ENCODE data around the gene RPRD1B.
"Not testable (repeated sequence)": the region's sequence is repeated elsewhere in the genome, so short reads cannot be mapped to it uniquely, and the experiment has no call there.

RPRD1B gene

DNA sequence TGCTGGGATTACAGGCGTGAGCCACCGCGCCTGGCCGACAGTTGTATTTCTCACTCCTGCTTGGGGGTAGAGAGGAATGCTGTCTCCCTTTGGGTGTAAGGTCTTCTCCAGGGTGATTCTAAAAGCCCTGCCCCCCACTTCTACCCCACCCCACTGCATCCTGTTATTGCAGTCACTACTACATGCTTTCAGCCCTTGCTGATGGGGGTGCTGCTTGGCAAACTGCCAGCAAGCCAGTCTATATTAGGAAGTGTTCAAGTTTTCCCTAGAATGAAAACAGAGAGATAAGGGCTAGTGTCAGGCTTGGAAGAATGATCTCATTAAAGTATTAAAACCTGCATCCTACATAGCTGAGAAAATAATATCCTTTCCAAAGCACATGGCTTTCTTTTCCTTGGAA, 31.6 kb upstream of the RPRD1B start:
- no peak overlapping the region for H3K4me3 ChIP-seq (ENCODE audit: low read depth, low read length)
- TF ChIP-seq, protein P1, sequence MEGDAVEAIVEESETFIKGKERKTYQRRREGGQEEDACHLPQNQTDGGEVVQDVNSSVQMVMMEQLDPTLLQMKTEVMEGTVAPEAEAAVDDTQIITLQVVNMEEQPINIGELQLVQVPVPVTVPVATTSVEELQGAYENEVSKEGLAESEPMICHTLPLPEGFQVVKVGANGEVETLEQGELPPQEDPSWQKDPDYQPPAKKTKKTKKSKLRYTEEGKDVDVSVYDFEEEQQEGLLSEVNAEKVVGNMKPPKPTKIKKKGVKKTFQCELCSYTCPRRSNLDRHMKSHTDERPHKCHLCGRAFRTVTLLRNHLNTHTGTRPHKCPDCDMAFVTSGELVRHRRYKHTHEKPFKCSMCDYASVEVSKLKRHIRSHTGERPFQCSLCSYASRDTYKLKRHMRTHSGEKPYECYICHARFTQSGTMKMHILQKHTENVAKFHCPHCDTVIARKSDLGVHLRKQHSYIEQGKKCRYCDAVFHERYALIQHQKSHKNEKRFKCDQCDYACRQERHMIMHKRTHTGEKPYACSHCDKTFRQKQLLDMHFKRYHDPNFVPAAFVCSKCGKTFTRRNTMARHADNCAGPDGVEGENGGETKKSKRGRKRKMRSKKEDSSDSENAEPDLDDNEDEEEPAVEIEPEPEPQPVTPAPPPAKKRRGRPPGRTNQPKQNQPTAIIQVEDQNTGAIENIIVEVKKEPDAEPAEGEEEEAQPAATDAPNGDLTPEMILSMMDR (IDR thresholded peaks at IDR 0.05; ENCODE audit: low read depth, low read length) = no peak
- DNase-seq (ENCODE audit: low read depth, low spot score) = no peak
- in situ Hi-C loops (cut with HindIII; ENCODE audit: low sequenced_read_pairs) = no loop called here

DNA sequence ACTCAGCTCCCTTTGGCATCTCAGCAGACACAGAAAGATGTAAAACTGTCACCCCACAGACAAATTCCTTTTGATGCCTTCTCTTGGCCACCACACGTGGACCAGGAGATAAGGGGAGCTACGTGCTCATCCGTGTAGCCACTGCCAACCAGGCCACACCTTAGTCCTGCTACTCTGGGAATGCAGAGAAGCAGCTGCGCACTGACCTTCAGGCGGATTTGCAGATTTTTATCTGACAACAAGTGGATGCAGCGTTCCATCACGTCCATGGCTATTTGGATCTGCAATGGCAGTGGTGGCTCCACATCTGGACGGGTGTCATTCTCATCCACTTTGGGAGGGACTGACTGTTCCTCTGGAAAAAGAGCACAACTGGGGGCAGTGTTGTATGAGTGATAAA, 31.1 kb upstream of the RPRD1B start:
- no peak overlapping the region for H3K4me3 ChIP-seq (ENCODE audit: low read depth, low read length)
- DNase-seq (ENCODE audit: low read depth, low spot score) = no peak
- in situ Hi-C loops (cut with HindIII; ENCODE audit: low sequenced_read_pairs) = no loop called here
- TF ChIP-seq, protein P1 (IDR thresholded peaks at IDR 0.05; ENCODE audit: low read depth, low read length) = no peak

DNA sequence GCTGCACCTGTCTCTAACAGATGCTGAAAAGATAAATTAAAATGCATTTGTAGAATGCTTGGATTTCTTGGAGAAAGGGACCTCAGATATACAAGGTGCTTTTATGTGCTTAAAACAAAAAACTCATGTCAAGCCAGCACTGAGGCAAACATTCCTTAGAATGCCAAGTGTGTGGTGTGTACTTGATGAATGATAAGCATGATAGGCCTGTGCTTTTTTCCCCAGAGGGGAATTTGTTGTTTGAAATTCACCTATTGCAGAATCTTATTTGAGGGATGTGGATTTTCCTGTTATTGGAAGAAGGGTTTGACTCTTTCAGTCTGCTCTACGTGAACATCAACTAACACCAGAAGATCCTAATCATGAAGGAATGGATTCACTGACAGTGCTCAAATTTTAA, 29.1 kb upstream of the RPRD1B start:
- TF ChIP-seq, protein P1 (IDR thresholded peaks at IDR 0.05; ENCODE audit: low read depth, low read length) = no peak

DNA sequence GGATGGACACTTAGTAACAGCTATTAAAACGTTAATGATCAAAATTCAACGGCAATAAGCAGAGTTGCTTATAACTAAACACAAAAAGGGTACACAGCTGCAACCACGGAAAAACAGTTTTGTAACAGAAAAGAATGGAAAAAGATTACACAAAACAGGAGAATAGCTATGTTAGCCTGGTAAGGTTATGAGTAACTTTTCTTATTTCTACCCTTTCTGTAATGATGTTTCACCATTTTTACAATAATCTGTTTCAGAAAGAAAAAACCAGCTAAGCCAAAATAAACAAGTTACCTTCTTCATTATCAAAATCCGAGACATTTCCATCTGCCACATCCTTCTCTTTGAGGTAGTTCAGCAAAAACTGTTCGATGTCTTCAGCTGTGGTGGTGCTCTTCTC, 27.6 kb upstream of the RPRD1B start:
- DNase-seq (ENCODE audit: low read depth, low spot score) = no peak
- H3K4me3 ChIP-seq (ENCODE audit: low read depth, low read length) = no peak overlapping the region
- in situ Hi-C loops (cut with HindIII; ENCODE audit: low sequenced_read_pairs) = no loop called here
- TF ChIP-seq, protein P1 (IDR thresholded peaks at IDR 0.05; ENCODE audit: low read depth, low read length) = no peak

More for the DNA sequence above, 29.1 kb upstream of the RPRD1B start:
- no peak overlapping the region for H3K4me3 ChIP-seq (ENCODE audit: low read depth, low read length)
- DNase-seq (ENCODE audit: low read depth, low spot score) = no peak
- in situ Hi-C loops (cut with HindIII; ENCODE audit: low sequenced_read_pairs) = no loop called here

DNA sequence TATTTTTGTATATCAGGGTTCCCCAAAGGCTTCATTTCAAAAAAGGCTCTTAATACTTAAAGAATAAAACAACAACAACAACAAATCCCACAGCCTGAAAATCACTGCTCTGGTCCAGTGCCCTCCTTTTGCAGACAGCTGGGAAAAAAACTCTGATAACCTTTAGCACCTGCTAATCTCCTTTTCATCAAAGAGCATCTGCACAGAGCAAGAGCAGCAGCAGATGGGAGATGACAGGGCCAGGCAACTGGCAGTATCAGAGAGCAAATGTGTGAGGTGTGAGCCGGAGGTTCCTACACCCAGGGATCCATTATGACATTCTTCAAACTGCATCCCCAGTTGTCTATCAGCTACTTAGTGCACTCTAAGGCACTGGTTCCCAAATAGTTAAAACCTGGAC, 26.0 kb upstream of the RPRD1B start:
- DNase-seq (ENCODE audit: low read depth, low spot score) = no peak
- in situ Hi-C loops (cut with HindIII; ENCODE audit: low sequenced_read_pairs) = no loop called here
- no peak overlapping the region for H3K4me3 ChIP-seq (ENCODE audit: low read depth, low read length)
- TF ChIP-seq, protein P1 (IDR thresholded peaks at IDR 0.05; ENCODE audit: low read depth, low read length) = no peak

DNA sequence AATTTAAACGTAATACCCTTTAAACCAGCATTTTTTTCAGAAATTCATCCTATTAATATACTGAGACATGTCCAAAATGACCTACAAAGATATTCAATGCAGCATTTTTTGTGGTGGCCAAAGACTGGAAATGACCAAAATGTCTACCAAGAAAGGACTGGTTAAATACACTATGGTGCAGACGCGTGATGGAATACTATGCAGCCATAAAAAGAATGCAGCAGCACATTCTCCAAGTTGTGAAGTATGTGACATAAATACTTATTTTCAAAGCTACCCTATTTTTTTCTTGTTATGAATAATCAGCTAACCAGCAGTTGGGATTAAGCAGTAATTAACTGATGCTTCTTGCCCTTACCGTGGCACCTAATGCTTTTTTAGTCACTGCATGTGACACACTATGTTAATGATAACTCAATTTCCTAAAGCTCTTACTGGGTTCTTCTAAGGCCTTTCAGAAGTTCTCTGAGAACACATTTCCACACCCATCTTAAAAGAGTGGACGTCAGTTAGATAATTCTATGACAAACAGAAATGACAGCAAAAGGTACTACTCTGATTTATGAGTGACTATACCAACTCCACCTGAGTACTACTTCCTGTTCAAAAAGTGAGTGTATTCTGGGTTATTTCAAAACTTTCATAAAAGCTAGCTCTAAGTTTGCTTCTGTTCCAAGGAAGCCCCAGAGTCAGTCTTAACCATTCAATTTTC, 25.2 kb upstream of the RPRD1B start:
- TF ChIP-seq, protein P1 (IDR thresholded peaks at IDR 0.05; ENCODE audit: low read depth, low read length) = no peak
- in situ Hi-C loops (cut with HindIII; ENCODE audit: low sequenced_read_pairs) = no loop called here
- DNase-seq (ENCODE audit: low read depth, low spot score) = no peak

DNA sequence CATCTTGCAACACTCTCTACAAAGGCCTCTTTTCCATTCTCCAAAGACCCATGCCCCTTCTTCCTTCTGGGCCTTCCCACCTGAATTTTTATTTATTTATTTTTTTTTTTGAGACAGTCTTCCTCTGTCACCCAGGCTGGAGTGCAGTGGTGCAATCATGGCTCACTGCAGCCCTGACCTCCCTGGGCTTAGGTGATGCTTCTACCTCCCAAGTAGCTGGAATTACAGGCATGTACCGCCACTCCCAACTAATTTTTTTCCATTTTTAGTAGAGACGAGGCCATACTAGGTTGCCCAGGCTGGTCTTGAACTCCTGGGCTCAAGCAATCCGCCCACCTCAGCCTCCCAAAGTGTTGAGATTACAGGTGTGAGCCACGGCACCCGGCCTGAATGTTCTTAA, 24.1 kb upstream of the RPRD1B start:
- DNase-seq (ENCODE audit: low read depth, low spot score); in situ Hi-C loops (cut with HindIII; ENCODE audit: low sequenced_read_pairs); H3K4me3 ChIP-seq (ENCODE audit: low read depth, low read length): not testable (repeated sequence)

More for the DNA sequence above, 25.2 kb upstream of the RPRD1B start:
- H3K4me3 ChIP-seq (ENCODE audit: low read depth, low read length) = no peak overlapping the region
